ENCODE data around the gene MIB1.

DNA sequence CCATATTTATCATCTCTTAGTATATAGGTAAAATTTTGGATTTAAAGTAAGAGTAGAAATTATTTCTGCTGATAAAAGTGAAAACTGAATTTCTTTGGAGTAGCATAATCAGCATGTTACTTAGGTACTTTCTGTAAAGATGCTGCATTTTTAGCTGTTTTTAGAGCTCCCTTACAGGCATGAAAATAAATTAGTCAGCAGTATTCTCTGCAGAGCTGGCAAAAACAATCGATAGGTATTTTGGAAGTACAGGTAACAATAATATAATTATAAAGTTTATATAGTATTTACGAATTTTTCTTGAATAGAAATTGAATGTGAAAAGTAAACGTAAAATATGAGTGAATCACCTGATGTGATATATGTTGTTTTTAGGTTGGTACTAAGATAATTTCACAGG is 83.3 kb downstream of the MIB1 start:
- no peak for TF ChIP-seq POLR2A (IDR thresholded peaks at IDR 0.05)
- TF ChIP-seq, protein P1, sequence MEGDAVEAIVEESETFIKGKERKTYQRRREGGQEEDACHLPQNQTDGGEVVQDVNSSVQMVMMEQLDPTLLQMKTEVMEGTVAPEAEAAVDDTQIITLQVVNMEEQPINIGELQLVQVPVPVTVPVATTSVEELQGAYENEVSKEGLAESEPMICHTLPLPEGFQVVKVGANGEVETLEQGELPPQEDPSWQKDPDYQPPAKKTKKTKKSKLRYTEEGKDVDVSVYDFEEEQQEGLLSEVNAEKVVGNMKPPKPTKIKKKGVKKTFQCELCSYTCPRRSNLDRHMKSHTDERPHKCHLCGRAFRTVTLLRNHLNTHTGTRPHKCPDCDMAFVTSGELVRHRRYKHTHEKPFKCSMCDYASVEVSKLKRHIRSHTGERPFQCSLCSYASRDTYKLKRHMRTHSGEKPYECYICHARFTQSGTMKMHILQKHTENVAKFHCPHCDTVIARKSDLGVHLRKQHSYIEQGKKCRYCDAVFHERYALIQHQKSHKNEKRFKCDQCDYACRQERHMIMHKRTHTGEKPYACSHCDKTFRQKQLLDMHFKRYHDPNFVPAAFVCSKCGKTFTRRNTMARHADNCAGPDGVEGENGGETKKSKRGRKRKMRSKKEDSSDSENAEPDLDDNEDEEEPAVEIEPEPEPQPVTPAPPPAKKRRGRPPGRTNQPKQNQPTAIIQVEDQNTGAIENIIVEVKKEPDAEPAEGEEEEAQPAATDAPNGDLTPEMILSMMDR (IDR thresholded peaks at IDR 0.05), result no peak
